CD4-positive, CD25-positive, alpha-beta regulatory T cell (primary cell): Measurements from ENCODE around the gene PTPRN2. TPM values are rescaled to one million over a fixed set of nuclear protein-coding genes. Genes with fewer than 3 reads are reported as not detected.

ENCODE experiments used
- ATAC-seq, 2 donors: fragments of 150-1000 bp; cut with Tn5 transposase; one replicate each; pipeline ENCODE4 v1.10.0; 2021; ENCODE audit warnings: low read depth in 2 of 2, moderate number of reproducible peaks in 2 of 2, moderate library complexity in 1 of 2
- DNase-seq, 3 donors: peaks; one replicate each; pipeline versions ENCODE4 v3.0.0 to v3.0.0-alpha.2; 2012 to 2022; ENCODE audit warnings: mixed read lengths in 1 of 3
- H3K27ac ChIP-seq: one replicate; pipeline ENCODE4 v1.7.0; 2013; ENCODE audit warnings: mild to moderate bottlenecking, low read length; ENCODE audit not compliant: insufficient read depth, poor library complexity, severe bottlenecking
- H3K27me3 ChIP-seq: one replicate; pipeline ENCODE4 v1.7.0; 2013; ENCODE audit warnings: low read length; ENCODE audit not compliant: control insufficient read depth, insufficient read depth
- H3K36me3 ChIP-seq: one replicate; pipeline ENCODE4 v1.7.0; 2013; ENCODE audit warnings: mild to moderate bottlenecking, low read length, moderate library complexity; ENCODE audit not compliant: control insufficient read depth, insufficient read depth
- H3K4me1 ChIP-seq: 2 replicates; pipeline ENCODE4 v1.7.0; 2013; ENCODE audit warnings: mild to moderate bottlenecking, low read length; ENCODE audit not compliant: insufficient read depth, control insufficient read depth, poor library complexity, severe bottlenecking
- H3K4me3 ChIP-seq: one replicate; pipeline ENCODE4 v1.7.0; 2013; ENCODE audit warnings: low read depth, mild to moderate bottlenecking, low read length, moderate library complexity
- H3K9me3 ChIP-seq, 2 experiments: 1 replicate in 1 of 2; 2 replicates in 1 of 2; pipeline ENCODE4 v1.7.0; 2013; ENCODE audit warnings: low read length in 2 of 2, mild to moderate bottlenecking in 1 of 2, moderate library complexity in 1 of 2; ENCODE audit not compliant: control insufficient read depth in 2 of 2
- H3K27ac Mint-ChIP-seq, 3 donors: one replicate each; pipeline ENCODE4 v1.8.0; 2020 to 2022; ENCODE audit warnings: mild to moderate bottlenecking in 3 of 3, mixed read lengths in 3 of 3, moderate library complexity in 2 of 3
- H3K27me3 Mint-ChIP-seq: one replicate; pipeline ENCODE4 v1.8.0; 2022; ENCODE audit warnings: mild to moderate bottlenecking, mixed read lengths
- H3K36me3 Mint-ChIP-seq: one replicate; pipeline ENCODE4 v1.8.0; 2020; ENCODE audit warnings: mixed read lengths
- H3K4me1 Mint-ChIP-seq, 4 donors: one replicate each; pipeline ENCODE4 v1.8.0; 2020 to 2022; ENCODE audit warnings: mixed read lengths in 4 of 4, mild to moderate bottlenecking in 1 of 4
- H3K4me3 Mint-ChIP-seq, 4 donors: one replicate each; pipeline ENCODE4 v1.8.0; 2020 to 2022; ENCODE audit warnings: mild to moderate bottlenecking in 4 of 4, mixed read lengths in 4 of 4, moderate library complexity in 3 of 4
- H3K9me3 Mint-ChIP-seq, 7 donors: one replicate each; pipeline ENCODE4 v1.8.0; 2020 to 2022; ENCODE audit warnings: mixed read lengths in 7 of 7, mild to moderate bottlenecking in 3 of 7, moderate library complexity in 2 of 7
- polyA plus RNA-seq, 4 donors: library from polyadenylated mRNA; unstranded; fragments of 300-500 nt; fragmentation: Illumina TruSeq; gene quantifications; one replicate each; pipeline ENCODE4 v1.2.3, GENCODE V29; 2021
- total RNA-seq: library from RNA; stranded (reverse); gene quantifications from one replicate; pipeline ENCODE4 v1.2.3, GENCODE V29; 2022

Gene PTPRN2
- total and polyA plus RNA-seq, 5 donors from 2014 or later: 1.6 to 4.7 (median 2.7) TPM

GRCh38 chr7:158395780-158396278 lies 191.8 kb downstream of the PTPRN2 start:
- H3K27me3 ChIP-seq: no peaks in the 10 kb centered on the region
- H3K9me3 Mint-ChIP-seq: peaks cover 0 to 9% (median 2%) of the 10 kb centered on the region in 7 donors
- H3K27ac ChIP-seq: no peak overlapping the region
- no peaks in the 10 kb centered on the region for H3K4me1 Mint-ChIP-seq
- no peaks in the 10 kb centered on the region for H3K4me1 ChIP-seq
- ATAC-seq (no peak), DNase-seq (no peak)
- no peaks in the 10 kb centered on the region for H3K27me3 Mint-ChIP-seq
- H3K9me3 ChIP-seq: peaks cover 2 to 11% of the 10 kb centered on the region in 2 experiments
- H3K27ac Mint-ChIP-seq: no peak overlapping the region
- H3K36me3 Mint-ChIP-seq: no peaks in the 10 kb centered on the region
- H3K4me3 ChIP-seq: no peak overlapping the region
- no peaks in the 10 kb centered on the region for H3K36me3 ChIP-seq
- H3K4me3 Mint-ChIP-seq: no peak overlapping the region

DNA sequence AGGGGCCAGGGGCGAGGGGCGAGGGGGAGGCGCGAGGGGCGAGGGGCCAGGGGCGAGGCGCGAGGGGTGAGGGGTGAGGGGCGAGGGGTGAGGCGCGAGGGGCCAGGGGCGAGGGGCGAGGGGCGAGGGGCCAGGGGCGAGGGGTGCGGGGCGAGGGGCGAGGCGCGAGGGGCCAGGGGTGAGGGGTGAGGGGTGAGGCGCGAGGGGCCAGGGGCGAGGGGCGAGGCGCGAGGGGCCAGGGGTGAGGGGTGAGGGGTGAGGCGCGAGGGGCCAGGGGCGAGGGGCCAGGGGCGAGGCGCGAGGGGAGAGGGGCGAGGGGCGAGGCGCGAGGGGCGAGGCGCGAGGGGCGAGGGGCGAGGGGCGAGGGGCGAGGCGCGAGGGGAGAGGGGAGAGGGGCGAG lies 192.3 kb downstream of the PTPRN2 start:
- H3K9me3 Mint-ChIP-seq: peaks cover 0 to 9% (median 2%) of the 10 kb centered on the region in 7 donors
- Histone ChIP-seq H3K4me3 (no peak overlapping the region), H3K9me3 (peaks cover 2 to 11% of the 10 kb centered on the region in 2 experiments), H3K27ac (no peak overlapping the region), H3K36me3 (no peaks in the 10 kb centered on the region), H3K4me1 (no peaks in the 10 kb centered on the region), H3K27me3 (no peaks in the 10 kb centered on the region)
- no peaks in the 10 kb centered on the region for H3K27me3 Mint-ChIP-seq
- no peaks in the 10 kb centered on the region for H3K36me3 Mint-ChIP-seq
- H3K4me1 Mint-ChIP-seq: no peaks in the 10 kb centered on the region
- ATAC-seq (no peak), DNase-seq (no peak)
- no peak overlapping the region for H3K27ac Mint-ChIP-seq
- H3K4me3 Mint-ChIP-seq: no peak overlapping the region

DNA sequence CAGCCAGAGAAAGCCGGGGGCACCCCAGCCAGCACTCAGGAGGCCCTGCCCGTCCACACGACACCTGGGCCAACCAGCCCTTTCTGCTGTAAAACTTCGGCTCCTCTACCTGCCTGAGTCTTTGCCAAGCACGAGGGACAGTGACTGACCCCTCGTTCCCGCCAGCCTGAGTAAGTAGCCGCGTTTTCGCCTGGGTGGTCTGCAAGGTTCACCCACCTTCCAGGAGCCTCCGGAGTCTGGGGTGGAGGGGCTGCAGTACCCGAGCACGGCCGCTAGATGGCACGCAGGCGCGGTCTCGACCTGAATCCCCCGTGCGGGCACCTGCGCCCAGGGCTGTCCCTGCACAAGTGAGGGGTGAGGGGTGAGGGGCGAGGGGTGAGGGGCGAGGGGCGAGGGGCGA lies 192.7 kb downstream of the PTPRN2 start:
- Histone ChIP-seq H3K4me1 (no peaks in the 10 kb centered on the region), H3K4me3 (no peak overlapping the region), H3K27me3 (no peaks in the 10 kb centered on the region), H3K9me3 (peaks cover 2 to 11% of the 10 kb centered on the region in 2 experiments), H3K36me3 (no peaks in the 10 kb centered on the region), H3K27ac (no peak overlapping the region)
- no peaks in the 10 kb centered on the region for H3K27me3 Mint-ChIP-seq
- peaks cover 0 to 9% (median 2%) of the 10 kb centered on the region in 7 donors for H3K9me3 Mint-ChIP-seq
- H3K36me3 Mint-ChIP-seq: no peaks in the 10 kb centered on the region
- no peak overlapping the region for H3K4me3 Mint-ChIP-seq
- no peak overlapping the region for H3K27ac Mint-ChIP-seq
- ATAC-seq (no peak), DNase-seq (peak in 1 of 3 donors; percentile 18)
- H3K4me1 Mint-ChIP-seq: no peaks in the 10 kb centered on the region

DNA sequence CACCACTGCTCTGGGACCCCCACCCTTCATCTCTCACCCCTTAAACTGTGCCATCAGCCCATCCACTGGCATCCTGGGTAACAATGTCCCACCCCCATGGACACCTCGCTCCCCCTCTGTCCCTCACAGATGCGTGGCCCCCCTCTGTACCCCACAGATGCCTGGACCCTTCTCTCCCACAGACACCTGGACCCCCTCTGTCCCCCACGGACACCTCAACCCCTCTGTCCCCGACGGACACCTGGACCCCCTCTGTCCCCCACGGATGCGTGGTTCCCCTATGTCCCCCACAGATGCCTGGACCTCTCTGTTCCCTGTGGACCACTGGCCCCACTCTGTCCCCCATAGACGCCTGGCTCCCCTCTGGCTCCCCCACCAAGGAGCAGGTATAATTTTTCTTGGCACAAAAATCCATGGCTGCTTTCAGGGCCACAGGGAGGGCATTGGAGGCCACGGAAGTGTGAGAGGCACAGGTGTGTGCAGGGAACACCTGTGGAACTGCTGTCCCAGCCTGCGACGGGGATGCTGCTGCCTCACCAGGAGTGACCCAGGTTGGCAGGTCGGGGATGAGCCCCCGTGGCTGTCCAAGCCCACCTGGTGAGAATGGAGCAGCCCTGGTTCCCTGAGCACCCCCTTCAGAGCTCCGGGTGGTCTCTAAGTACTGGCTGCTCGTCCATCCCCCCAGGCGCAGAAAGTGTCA lies 193.5 kb downstream of the PTPRN2 start:
- DNase-seq (no peak), ATAC-seq (no peak)
- Histone ChIP-seq H3K4me1 (no peaks in the 10 kb centered on the region), H3K9me3 (peaks cover 2 to 10% of the 10 kb centered on the region in 2 experiments), H3K27me3 (no peaks in the 10 kb centered on the region), H3K27ac (no peak overlapping the region), H3K4me3 (no peak overlapping the region), H3K36me3 (no peaks in the 10 kb centered on the region)
- no peaks in the 10 kb centered on the region for H3K27me3 Mint-ChIP-seq
- no peak overlapping the region for H3K27ac Mint-ChIP-seq
- H3K9me3 Mint-ChIP-seq: peaks cover 0 to 8% (median 2%) of the 10 kb centered on the region in 7 donors
- H3K4me3 Mint-ChIP-seq: no peak overlapping the region
- H3K36me3 Mint-ChIP-seq: no peaks in the 10 kb centered on the region
- H3K4me1 Mint-ChIP-seq: no peaks in the 10 kb centered on the region

DNA sequence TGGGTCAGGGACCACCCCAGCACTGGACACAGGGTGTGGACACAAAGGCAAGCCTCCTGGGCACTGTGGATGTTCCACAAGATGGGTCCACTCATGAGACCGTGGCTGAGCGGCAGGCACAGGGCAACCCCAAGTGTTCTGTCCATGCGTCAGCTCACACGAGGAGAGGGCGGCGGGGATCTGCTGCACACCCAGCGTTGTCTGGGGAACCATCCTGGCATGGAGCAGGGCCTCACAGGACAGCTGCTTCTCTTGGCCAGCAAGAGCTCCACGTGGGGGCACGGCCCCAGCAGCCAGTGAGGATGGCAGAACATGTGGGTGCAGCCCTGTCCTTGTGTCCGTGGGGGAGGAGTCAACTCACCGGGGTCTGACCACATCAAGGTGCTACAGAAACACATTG lies 195.4 kb downstream of the PTPRN2 start:
- Mint-ChIP-seq H3K4me3 (no peak overlapping the region), H3K27ac (no peak overlapping the region), H3K27me3 (no peaks in the 10 kb centered on the region), H3K36me3 (no peaks in the 10 kb centered on the region), H3K9me3 (peaks cover 0 to 2% (median 0%) of the 10 kb centered on the region in 7 donors), H3K4me1 (no peaks in the 10 kb centered on the region)
- ATAC-seq: no peak
- no peaks in the 10 kb centered on the region for H3K27me3 ChIP-seq
- H3K36me3 ChIP-seq: no peaks in the 10 kb centered on the region
- no peaks in the 10 kb centered on the region for H3K9me3 ChIP-seq
- H3K4me1 ChIP-seq: no peaks in the 10 kb centered on the region
- no peak for DNase-seq
- no peak overlapping the region for H3K27ac ChIP-seq
- no peak overlapping the region for H3K4me3 ChIP-seq

DNA sequence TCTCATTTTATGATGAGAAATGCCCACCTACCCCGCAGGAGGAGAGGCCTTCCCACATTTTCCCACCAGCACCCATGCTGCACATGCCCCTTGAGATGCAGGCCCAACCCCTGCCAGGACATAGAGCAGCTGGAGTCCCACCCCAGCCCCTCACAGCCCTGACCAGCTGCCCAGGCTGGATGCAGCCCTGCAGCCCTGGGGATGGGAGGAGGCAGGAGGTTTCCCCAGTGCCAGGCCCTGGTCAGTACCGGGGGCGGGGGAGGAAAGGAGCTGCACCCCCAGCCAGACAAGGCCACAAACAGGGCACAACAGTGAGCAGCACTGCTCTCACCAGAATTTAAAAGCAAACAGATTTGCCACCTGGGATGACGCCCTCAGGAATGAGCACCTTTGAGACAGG lies 196.1 kb downstream of the PTPRN2 start:
- H3K36me3 Mint-ChIP-seq: no peaks in the 10 kb centered on the region
- Histone ChIP-seq H3K4me3 (no peak overlapping the region), H3K27ac (no peak overlapping the region), H3K9me3 (no peaks in the 10 kb centered on the region), H3K27me3 (no peaks in the 10 kb centered on the region), H3K36me3 (no peaks in the 10 kb centered on the region), H3K4me1 (no peaks in the 10 kb centered on the region)
- no peak overlapping the region for H3K4me3 Mint-ChIP-seq
- no peak for ATAC-seq
- H3K9me3 Mint-ChIP-seq: peaks cover 0 to 2% (median 0%) of the 10 kb centered on the region in 7 donors
- no peaks in the 10 kb centered on the region for H3K4me1 Mint-ChIP-seq
- DNase-seq: no peak
- no peak overlapping the region for H3K27ac Mint-ChIP-seq
- H3K27me3 Mint-ChIP-seq: no peaks in the 10 kb centered on the region

GRCh38 chr7:158391141-158391540 lies 196.5 kb downstream of the PTPRN2 start:
- DNase-seq: no peak
- no peaks in the 10 kb centered on the region for H3K36me3 ChIP-seq
- no peak overlapping the region for H3K27ac ChIP-seq
- H3K4me1 ChIP-seq: no peaks in the 10 kb centered on the region
- H3K27me3 ChIP-seq: no peaks in the 10 kb centered on the region
- H3K9me3 ChIP-seq: no peaks in the 10 kb centered on the region
- Mint-ChIP-seq H3K36me3 (no peaks in the 10 kb centered on the region), H3K4me3 (no peak overlapping the region), H3K27me3 (no peaks in the 10 kb centered on the region), H3K4me1 (no peaks in the 10 kb centered on the region), H3K27ac (no peak overlapping the region), H3K9me3 (peaks cover 0 to 2% (median 0%) of the 10 kb centered on the region in 7 donors)
- no peak overlapping the region for H3K4me3 ChIP-seq
- no peak for ATAC-seq

DNA sequence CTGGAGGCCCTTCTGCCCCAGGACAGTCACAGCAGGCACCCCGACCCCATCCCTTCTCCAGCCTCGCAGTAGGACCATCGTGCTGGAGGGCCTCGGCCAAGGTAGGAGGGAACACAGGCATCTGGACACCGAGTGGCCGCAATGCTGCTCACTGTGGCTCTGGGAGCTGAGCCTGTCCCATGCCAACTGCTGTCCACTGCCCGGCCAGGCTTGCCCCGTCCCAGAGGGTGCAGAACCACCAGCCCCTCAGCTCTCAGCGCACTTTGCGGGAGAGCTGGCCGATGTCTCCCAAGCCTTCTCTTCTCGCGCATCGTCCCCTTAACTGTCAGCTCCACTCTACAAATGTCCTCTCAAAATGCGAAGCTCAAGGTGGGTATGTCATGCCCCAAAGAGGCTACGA lies 197.2 kb downstream of the PTPRN2 start:
- no peak for DNase-seq
- H3K27me3 Mint-ChIP-seq: no peaks in the 10 kb centered on the region
- Histone ChIP-seq H3K9me3 (no peaks in the 10 kb centered on the region), H3K27ac (no peak overlapping the region), H3K4me3 (no peak overlapping the region), H3K4me1 (no peaks in the 10 kb centered on the region), H3K27me3 (no peaks in the 10 kb centered on the region), H3K36me3 (no peaks in the 10 kb centered on the region)
- H3K9me3 Mint-ChIP-seq: peaks cover 0 to 2% (median 0%) of the 10 kb centered on the region in 7 donors
- no peak overlapping the region for H3K27ac Mint-ChIP-seq
- ATAC-seq: no peak
- H3K36me3 Mint-ChIP-seq: no peaks in the 10 kb centered on the region
- H3K4me3 Mint-ChIP-seq: no peak overlapping the region
- no peaks in the 10 kb centered on the region for H3K4me1 Mint-ChIP-seq
